Activated T-helper 1 cell treated with anti-CD3 and anti-CD28 coated beads, Interleukin-2, amount 50 U/mL, for 16 hours (primary cell): Measurements from ENCODE around the gene GRK5.

Source experiments
- DNase-seq, 2 donors: peaks; one replicate each; pipeline ENCODE4 v3.0.0-alpha.2; 2020; ENCODE audit warnings: low read depth in 1 of 2, low spot score in 1 of 2

The GRK5 gene

GRCh38 chr10:119374236-119374635 is 166.9 kb downstream of the GRK5 start:
- DNase-seq: no peak

- no peak for DNase-seq
These were observed 168.4 kb downstream of the GRK5 start for GRCh38 chr10:119375574-119376272.

GRCh38 chr10:119377451-119377957 is 170.1 kb downstream of the GRK5 start:
- DNase-seq: no peak

GRCh38 chr10:119377958-119378736 is 170.8 kb downstream of the GRK5 start:
- no peak for DNase-seq

- no peak for DNase-seq
These were observed 171.3 kb downstream of the GRK5 start for GRCh38 chr10:119378737-119379067.

GRCh38 chr10:119379466-119380071 is 172.2 kb downstream of the GRK5 start:
- DNase-seq: no peak

GRCh38 chr10:119383174-119383856 is 175.9 kb downstream of the GRK5 start:
- DNase-seq: no peak

- no peak for DNase-seq
These were observed 176.8 kb downstream of the GRK5 start for GRCh38 chr10:119384127-119384526.

- no peak for DNase-seq
These were observed 179.3 kb downstream of the GRK5 start for GRCh38 chr10:119386666-119387065.

- DNase-seq: no peak
These were observed 181.5 kb downstream of the GRK5 start for GRCh38 chr10:119388849-119389345.

- DNase-seq: no peak
These were observed 184.3 kb downstream of the GRK5 start for GRCh38 chr10:119391440-119392251.

- no peak for DNase-seq
These were observed 185.6 kb downstream of the GRK5 start for GRCh38 chr10:119393019-119393418.

GRCh38 chr10:119393421-119393820 is 186.1 kb downstream of the GRK5 start:
- no peak for DNase-seq

- no peak for DNase-seq
These were observed 186.5 kb downstream of the GRK5 start for GRCh38 chr10:119393845-119394244.

- DNase-seq: no peak
These were observed 187.4 kb downstream of the GRK5 start for GRCh38 chr10:119394657-119395279.

- no peak for DNase-seq
These were observed 188.1 kb downstream of the GRK5 start for GRCh38 chr10:119395280-119396007.

GRCh38 chr10:119396008-119396708 is 188.8 kb downstream of the GRK5 start:
- no peak for DNase-seq

- no peak for DNase-seq
These were observed 189.3 kb downstream of the GRK5 start for GRCh38 chr10:119396709-119397071.

- DNase-seq: no peak
These were observed 190.0 kb downstream of the GRK5 start for GRCh38 chr10:119397416-119397815.
